GM12878 (cell line): ENCODE measurements around the gene SLF2. TPM values are rescaled to one million over a fixed set of nuclear protein-coding genes. Genes with fewer than 3 reads are reported as not detected.

Source experiments
- ATAC-seq: fragments of 200-7000 bp; cut with Tn5 transposase; 3 replicates; pipeline ENCODE4 v1.9.1; 2020; ENCODE audit warnings: mild to moderate bottlenecking, moderate library complexity
- BruUV-seq: library from RNA; stranded (reverse); fragments of 400-500 nt; replicated peaks from 2 replicates; lab custom pipeline; 2021; lab: Mats Ljungman, UMichigan
- CTCF ChIA-PET: fragments of 300-600 bp; sonication (Branson Sonifier 250); formaldehyde crosslinking; extraction: SDS; loops from one replicate; lab custom pipeline; 2021; ENCODE audit warnings: inconsistent platforms; lab: Yijun Ruan, JAX
- POLR2A ChIA-PET: fragments of 350-600 bp; formaldehyde crosslinking; extraction: SDS; loops from one replicate; lab custom pipeline; 2021; ENCODE audit warnings: inconsistent platforms; lab: Charles Lee
- RAD21 ChIA-PET: fragments of 300-600 bp; sonication (Branson Sonifier 250); formaldehyde crosslinking; loops from one replicate; lab custom pipeline; 2023; ENCODE audit warnings: antibody characterized with exemption; ENCODE audit not compliant: unreplicated experiment; lab: Charles Lee
- SMC1A ChIA-PET: fragments of 300-600 bp; sonication (Branson Sonifier 250); formaldehyde crosslinking; loops from one replicate; lab custom pipeline; 2023; ENCODE audit not compliant: unreplicated experiment, uncharacterized antibody; lab: Charles Lee
- DNase-seq: peaks from one replicate; pipeline ENCODE4 v3.0.0-alpha.2; 2011; ENCODE audit warnings: low read depth, low spot score
- FAIRE-seq: peaks from 3 replicates; lab custom pipeline; 2011; peaks lifted over from hg19 to GRCh38; lab: Jason Lieb, UNC
- H2AFZ ChIP-seq: 2 replicates; pipeline ENCODE4 v1.6.0; 2011; ENCODE audit warnings: low read depth, low read length, control low read depth; ENCODE audit not compliant: control insufficient read depth
- H3K27ac ChIP-seq: 2 replicates; pipeline ENCODE4 v1.5.1; 2011; ENCODE audit warnings: control low read depth; ENCODE audit not compliant: control insufficient read depth, insufficient read depth
- H3K27me3 ChIP-seq, 2 experiments: replicated peaks in 1 of 2; 2 replicates each; pipeline versions ENCODE4 v1.6.0 to v1.6.1; 2011; ENCODE audit warnings: low read length in 1 of 2; ENCODE audit not compliant: control insufficient read depth in 2 of 2, insufficient read depth in 2 of 2
- H3K36me3 ChIP-seq, 2 experiments: 2 replicates each; pipeline ENCODE4 v1.5.1; 2011; ENCODE audit warnings: low read length in 1 of 2; ENCODE audit not compliant: control insufficient read depth in 2 of 2, insufficient read depth in 2 of 2
- H3K4me1 ChIP-seq: 2 replicates; pipeline ENCODE4 v1.6.1; 2011; ENCODE audit warnings: mild to moderate bottlenecking, low read length, moderate library complexity, mixed read lengths; ENCODE audit not compliant: control insufficient read depth, insufficient read depth
- H3K4me2 ChIP-seq: 2 replicates; pipeline ENCODE4 v1.6.0; 2011; ENCODE audit warnings: control low read depth; ENCODE audit not compliant: control insufficient read depth, insufficient read depth
- H3K4me3 ChIP-seq: fragments of 200-600 bp; sonication (generic); 2 replicates; pipeline ENCODE4 v1.5.1; 2016
- H3K79me2 ChIP-seq: 2 replicates; pipeline ENCODE4 v1.6.0; 2011; ENCODE audit warnings: low read length; ENCODE audit not compliant: control insufficient read depth, insufficient read depth
- H3K9ac ChIP-seq: 2 replicates; pipeline ENCODE4 v1.8.0; 2011; ENCODE audit warnings: low read length, control low read depth, mixed read lengths; ENCODE audit not compliant: control insufficient read depth, insufficient read depth
- H3K9me3 ChIP-seq: replicated peaks from 3 replicates; pipeline ENCODE4 v1.5.1; 2011; ENCODE audit warnings: mild to moderate bottlenecking, low read length; ENCODE audit not compliant: control insufficient read depth, insufficient read depth
- H4K20me1 ChIP-seq: 2 replicates; pipeline ENCODE4 v1.6.0; 2011; ENCODE audit not compliant: control insufficient read depth, insufficient read depth
- ATF2 ChIP-seq: IDR thresholded peaks from 2 replicates; pipeline ENCODE4 v1.6.1; 2012; ENCODE audit warnings: low read length, inconsistent platforms
- CUX1 ChIP-seq: IDR thresholded peaks from 2 replicates; pipeline ENCODE4 v1.6.1; 2012; ENCODE audit warnings: improper control_type of control experiment, low read depth, low read length; ENCODE audit not compliant: insufficient replicate concordance
- GABPA ChIP-seq: IDR thresholded peaks from 2 replicates; pipeline ENCODE4 v1.6.1; 2014; ENCODE audit warnings: antibody characterized with exemption, low read depth, mild to moderate bottlenecking, inconsistent platforms
- HDAC2 ChIP-seq: fragments of 200-600 bp; sonication (generic); IDR thresholded peaks from 2 replicates; pipeline ENCODE4 v1.6.1; 2017
- IKZF1 ChIP-seq: fragments of 450-650 bp; conservative IDR thresholded peaks from 2 replicates; pipeline ENCODE4 v1.6.1; 2017; ENCODE audit warnings: antibody characterized with exemption, mild to moderate bottlenecking
- IKZF2 ChIP-seq, 2 experiments: fragments of 450-650 bp; IDR thresholded peaks; 2 replicates each; pipeline ENCODE4 v1.6.1; 2017; ENCODE audit warnings: mild to moderate bottlenecking in 2 of 2, moderate library complexity in 2 of 2
- PKNOX1 ChIP-seq: fragments of 450-650 bp; IDR thresholded peaks from 2 replicates; pipeline ENCODE4 v1.6.1; 2016; ENCODE audit warnings: mild to moderate bottlenecking
- POU2F2 ChIP-seq: IDR thresholded peaks from 3 replicates; pipeline ENCODE4 v1.6.1; 2011; ENCODE audit warnings: low read depth, mild to moderate bottlenecking, low read length, borderline replicate concordance
- REST ChIP-seq: IDR thresholded peaks from 2 replicates; pipeline ENCODE4 v1.6.1; 2012; ENCODE audit warnings: mild to moderate bottlenecking, low read depth, low read length
- SP1 ChIP-seq: IDR thresholded peaks from one replicate; pipeline ENCODE4 v1.6.1; 2011; ENCODE audit warnings: low read depth, low read length
- WGBS: methylation state at CpG from one replicate; pipeline ENCODE4 v1.1.6; 2016; ENCODE audit warnings: low lambda C conversion rate; ENCODE audit not compliant: insufficient replicate concordance, insufficient coverage; ENCODE audit errors: missing lambda C conversion rate; 5-methylcytosine and 5-hydroxymethylcytosine counted together
- in situ Hi-C: fragments of 300-500 bp; cut with MboI; formaldehyde crosslinking; loops from 9 replicates; pipeline ENCODE4 v1.14.3; 2018; ENCODE audit warnings: mixed read lengths
- intact Hi-C: fragments of 100-400 bp; cut with micrococcal nuclease; formaldehyde crosslinking; loops from one replicate; pipeline ENCODE4 v1.14.2; 2022; ENCODE audit not compliant: unreplicated experiment
- polyA plus RNA-seq, 11 experiments: library from polyadenylated mRNA; depleted of rRNA in 4 of 11; unstranded in 6 of 11; stranded (reverse) in 5 of 11; fragments of >200 nt; fragmentation: Nextera tagmentation in 4 of 11; fragmentation: Illumina TruSeq in 1 of 11; extraction: Ambion mirVana in 4 of 11; extraction: Trizol in 1 of 11; gene quantifications; 1 replicate in 1 of 11; 2 replicates in 10 of 11; pipeline versions ENCODE4 v1.2.1 to v1.2.3, GENCODE V29; 2011 to 2016; ENCODE audit warnings: inconsistent platforms in 2 of 11, missing spikeins in 2 of 11, low read depth in 1 of 11
- total RNA-seq, 4 experiments: library from RNA; depleted of rRNA in 3 of 4; stranded (reverse); fragments of >200 nt in 3 of 4; fragmentation: Illumina TruSeq in 1 of 4; extraction: Trizol in 1 of 4; gene quantifications; 2 replicates each; pipeline versions ENCODE4 v1.2.1 to v1.2.3, GENCODE V29; 2013 to 2021

SLF2 gene
- total and polyA plus RNA-seq, 10 of the 15 experiments (the other 5 are each of a cell fraction or from before 2014, with no cell fraction given) = 3.0 to 25.2 (median 17.9) TPM

GRCh38 chr10:100907773-100908363 is 4.9 kb upstream of the SLF2 start:
- intact Hi-C loops = no loop called here
- no peaks in the 10 kb centered on the region for H3K9me3 ChIP-seq
- no peak overlapping the region for H3K4me2 ChIP-seq
- no peak overlapping the region for H3K4me3 ChIP-seq
- no peaks in the 10 kb centered on the region for H3K27me3 ChIP-seq
- 0 out of 2 replicates have a peak, but pooled peaks cover 4% of the 10 kb centered on the region for H3K4me1 ChIP-seq
- FAIRE-seq = no peak
- H4K20me1 ChIP-seq = no peaks in the 10 kb centered on the region
- ATAC-seq = no peak
- no peak for DNase-seq
- no peaks in the 10 kb centered on the region for H3K36me3 ChIP-seq
- H3K27ac ChIP-seq = no peak overlapping the region
- ChIA-PET SMC1A (interaction anchor here (0.6 kb wide), 2 partner anchors 19 to 175 kb away, joined by 3 read pairs; no protein-coding TSS in a partner anchor), CTCF (no interaction called here), POLR2A (interaction anchor here (0.5 kb wide), 1 partner anchor 463 kb away, joined by 3 read pairs; no protein-coding TSS in a partner anchor), RAD21 (no interaction called here)
- H2AFZ ChIP-seq = no peak overlapping the region
- in situ Hi-C loops = no loop called here
- H3K9ac ChIP-seq = no peak overlapping the region
- no TSS peak for BruUV-seq
- no peaks in the 10 kb centered on the region for H3K79me2 ChIP-seq
- WGBS = 27% methylated on average over 4 of the region's 4 CpGs
- TF ChIP-seq REST = no peak
- no peak for TF ChIP-seq SP1
- no peak for TF ChIP-seq ATF2
- no peak for TF ChIP-seq POU2F2
- TF ChIP-seq HDAC2 = no peak
- TF ChIP-seq IKZF2 (IDR thresholded peaks at IDR 0.05) = peak; percentile 48 to 62; a peak in 2 of 4 replicates
- no peak for TF ChIP-seq GABPA
- 0 out of 2 replicates have a peak, but pooled peaks have one; percentile 22 for TF ChIP-seq PKNOX1
- peak; percentile 59 for TF ChIP-seq IKZF1
- TF ChIP-seq CUX1 = peak; percentile 63
